Measurements from ENCODE around the gene ZNF688.
"Not testable (repeated sequence)": the region's sequence is repeated elsewhere in the genome, so short reads cannot be mapped to it uniquely, and the experiment has no call there.

Gene ZNF688

GRCh38 chr16:30555315-30556124, 16.0 kb downstream of the ZNF688 start:
- DNase-seq = no peak

- no peak for DNase-seq
These were observed 16.8 kb downstream of the ZNF688 start for GRCh38 chr16:30554557-30555314.

- no peak for DNase-seq
These were observed 18.1 kb downstream of the ZNF688 start for GRCh38 chr16:30553393-30553899.

- DNase-seq = no peak
These were observed 18.6 kb downstream of the ZNF688 start for GRCh38 chr16:30552956-30553355.

GRCh38 chr16:30551781-30552180, 19.7 kb downstream of the ZNF688 start:
- peak in 1 of 4 experiments; percentile 14 for DNase-seq

- DNase-seq = no peak
These were observed 22.9 kb downstream of the ZNF688 start for GRCh38 chr16:30548416-30549253.

- DNase-seq = no peak
These were observed 25.4 kb downstream of the ZNF688 start for GRCh38 chr16:30546115-30546514.

- DNase-seq = no peak
These were observed 28.4 kb downstream of the ZNF688 start for GRCh38 chr16:30543067-30543466.

GRCh38 chr16:30541502-30542329, 29.8 kb downstream of the ZNF688 start:
- no peak for DNase-seq

- DNase-seq = not testable (repeated sequence)
These were observed 30.5 kb downstream of the ZNF688 start for GRCh38 chr16:30540916-30541464.

GRCh38 chr16:30539986-30540526, 31.5 kb downstream of the ZNF688 start:
- DNase-seq = not testable (repeated sequence)

GRCh38 chr16:30539000-30539964, 32.2 kb downstream of the ZNF688 start:
- no peak for DNase-seq

GRCh38 chr16:30536391-30537024, 35.0 kb downstream of the ZNF688 start:
- DNase-seq = not testable (repeated sequence)

GRCh38 chr16:30535777-30536190, 35.7 kb downstream of the ZNF688 start:
- DNase-seq = peak in 2 of 4 experiments; percentile 29 to 47

GRCh38 chr16:30535106-30535776, 36.3 kb downstream of the ZNF688 start:
- no peak for DNase-seq

- DNase-seq = peak; percentile 79 to 90 (median 87)
These were observed 37.0 kb downstream of the ZNF688 start, which contains the start of gene ZNF747 for GRCh38 chr16:30534368-30535105. Gene ZNF747 (minus strand): TSS chr16:30534858. CDS start chr16:30534679, 179 bp downstream.

GRCh38 chr16:30533748-30534367, 37.7 kb downstream of the ZNF688 start:
- no peak for DNase-seq

- DNase-seq = no peak
These were observed 38.4 kb downstream of the ZNF688 start for GRCh38 chr16:30533146-30533522.
